Measurements from ENCODE around the gene MACO1. TPM values are rescaled to one million over a fixed set of nuclear protein-coding genes. Genes with fewer than 3 reads are reported as not detected.

Gene MACO1
- total RNA-seq, 2 donors from 2014 or later = 17.7 to 28.2 TPM

GRCh38 chr1:25431955-25432719 is 1.4 kb downstream of the MACO1 start:
- Histone ChIP-seq H3K27me3 (no peaks in the 10 kb centered on the region), H3K9ac (ENCODE audit: low read depth in 2 of 2, low read length in 2 of 2) (peak overlapping the region; percentile 30 to 84), H3K4me3 (peak overlapping the region; percentile 84), H3K4me1 (peaks cover 6% of the 10 kb centered on the region), H3K36me3 (no peaks in the 10 kb centered on the region), H3K9me3 (no peaks in the 10 kb centered on the region), H3K27ac (peak overlapping the region; percentile 52)
- intact Hi-C loops (cut with DNase I) = no loop called here
- TF ChIP-seq CTCF (IDR thresholded peaks at IDR 0.05) = no peak
- no peak for DNase-seq

- Histone ChIP-seq H3K36me3 (no peaks in the 10 kb centered on the region), H3K27ac (no peak overlapping the region), H3K27me3 (no peaks in the 10 kb centered on the region), H3K9ac (ENCODE audit: low read depth in 2 of 2, low read length in 2 of 2) (no peak overlapping the region), H3K4me1 (peaks cover 6% of the 10 kb centered on the region), H3K9me3 (no peaks in the 10 kb centered on the region), H3K4me3 (no peak overlapping the region)
- intact Hi-C loops (cut with DNase I) = no loop called here
- DNase-seq = no peak
- no peak for TF ChIP-seq CTCF (IDR thresholded peaks at IDR 0.05)
Measured at GRCh38 chr1:25432749-25433388, 2.2 kb downstream of the MACO1 start.

GRCh38 chr1:25433389-25434186 is 2.9 kb downstream of the MACO1 start:
- Histone ChIP-seq H3K9ac (ENCODE audit: low read depth in 2 of 2, low read length in 2 of 2) (no peak overlapping the region), H3K4me1 (peaks cover 6% of the 10 kb centered on the region), H3K27me3 (no peaks in the 10 kb centered on the region), H3K36me3 (no peaks in the 10 kb centered on the region), H3K4me3 (no peak overlapping the region), H3K9me3 (no peaks in the 10 kb centered on the region), H3K27ac (no peak overlapping the region)
- intact Hi-C loops (cut with DNase I) = no loop called here
- DNase-seq = no peak
- TF ChIP-seq CTCF (IDR thresholded peaks at IDR 0.05) = no peak

DNA sequence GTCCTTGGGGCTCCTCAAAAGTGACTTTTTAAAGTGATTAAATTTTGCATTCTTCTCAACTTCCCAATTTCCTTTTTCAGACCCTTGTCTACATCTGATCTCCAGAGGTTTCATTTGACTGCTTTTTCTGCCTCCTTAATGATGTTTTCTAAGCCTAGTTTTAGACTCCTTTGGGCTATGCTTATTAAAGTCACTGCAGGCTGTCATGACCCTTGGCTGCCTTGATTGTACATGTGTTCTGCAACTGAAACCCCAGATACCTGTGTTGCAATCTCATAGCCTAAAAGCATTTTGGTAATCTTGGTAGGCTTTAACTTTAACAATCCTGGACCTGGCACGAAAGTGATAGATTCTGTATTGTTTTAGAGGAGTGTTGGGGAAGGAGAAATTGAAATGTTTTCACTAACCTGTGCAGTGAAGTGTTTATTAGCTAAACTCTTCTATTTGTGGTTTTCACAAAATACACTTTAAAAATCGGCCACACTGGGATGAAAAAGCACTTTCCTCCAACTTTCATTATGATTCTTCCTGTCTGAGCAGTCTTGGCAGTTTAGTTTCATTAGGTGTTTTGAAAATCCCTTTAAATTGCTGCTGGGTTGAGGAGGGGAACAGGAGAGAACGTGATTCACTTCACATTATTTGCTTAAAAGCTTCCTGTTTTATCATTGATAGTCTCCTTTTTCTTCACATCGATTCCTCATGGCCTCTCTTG is 4.9 kb downstream of the MACO1 start:
- no peak overlapping the region for H3K9ac ChIP-seq (ENCODE audit: low read depth in 2 of 2, low read length in 2 of 2)
- H3K9me3 ChIP-seq = no peaks in the 10 kb centered on the region
- no peaks in the 10 kb centered on the region for H3K36me3 ChIP-seq
- intact Hi-C loops (cut with DNase I) = no loop called here
- no peak overlapping the region for H3K27ac ChIP-seq
- TF ChIP-seq CTCF (IDR thresholded peaks at IDR 0.05) = no peak
- DNase-seq = no peak
- peaks cover 6% of the 10 kb centered on the region for H3K4me1 ChIP-seq
- H3K27me3 ChIP-seq = no peaks in the 10 kb centered on the region
- H3K4me3 ChIP-seq = no peak overlapping the region

- H3K27me3 ChIP-seq = no peaks in the 10 kb centered on the region
- no peak overlapping the region for H3K4me3 ChIP-seq
- no peak for DNase-seq
- TF ChIP-seq CTCF (IDR thresholded peaks at IDR 0.05) = no peak
- intact Hi-C loops (cut with DNase I) = no loop called here
- peaks cover 6% of the 10 kb centered on the region for H3K4me1 ChIP-seq
- H3K36me3 ChIP-seq = no peaks in the 10 kb centered on the region
- H3K9me3 ChIP-seq = no peaks in the 10 kb centered on the region
- no peak overlapping the region for H3K27ac ChIP-seq
- H3K9ac ChIP-seq (ENCODE audit: low read depth in 2 of 2, low read length in 2 of 2) = no peak overlapping the region
Measured at GRCh38 chr1:25437672-25438071, 7.0 kb downstream of the MACO1 start.
